Fibroblast of pulmonary artery (primary cell): Measurements from ENCODE around the gene SAMM50.

Experiments used
- DNase-seq: peaks from one replicate; pipeline ENCODE4 v3.0.0-alpha.2; 2010; ENCODE audit warnings: low read depth
- H3K4me3 ChIP-seq: replicated peaks from 2 replicates; pipeline ENCODE4 v1.5.1; 2011; ENCODE audit warnings: low read depth, mild to moderate bottlenecking, control low read depth, low read length, moderate library complexity
- TF ChIP-seq, protein P1 (sequence below): IDR thresholded peaks from 2 replicates; pipeline ENCODE4 v1.5.1; 2011; ENCODE audit warnings: mild to moderate bottlenecking, control low read depth, low read length, inconsistent platforms; ENCODE audit errors: missing control alignments

Gene SAMM50

DNA sequence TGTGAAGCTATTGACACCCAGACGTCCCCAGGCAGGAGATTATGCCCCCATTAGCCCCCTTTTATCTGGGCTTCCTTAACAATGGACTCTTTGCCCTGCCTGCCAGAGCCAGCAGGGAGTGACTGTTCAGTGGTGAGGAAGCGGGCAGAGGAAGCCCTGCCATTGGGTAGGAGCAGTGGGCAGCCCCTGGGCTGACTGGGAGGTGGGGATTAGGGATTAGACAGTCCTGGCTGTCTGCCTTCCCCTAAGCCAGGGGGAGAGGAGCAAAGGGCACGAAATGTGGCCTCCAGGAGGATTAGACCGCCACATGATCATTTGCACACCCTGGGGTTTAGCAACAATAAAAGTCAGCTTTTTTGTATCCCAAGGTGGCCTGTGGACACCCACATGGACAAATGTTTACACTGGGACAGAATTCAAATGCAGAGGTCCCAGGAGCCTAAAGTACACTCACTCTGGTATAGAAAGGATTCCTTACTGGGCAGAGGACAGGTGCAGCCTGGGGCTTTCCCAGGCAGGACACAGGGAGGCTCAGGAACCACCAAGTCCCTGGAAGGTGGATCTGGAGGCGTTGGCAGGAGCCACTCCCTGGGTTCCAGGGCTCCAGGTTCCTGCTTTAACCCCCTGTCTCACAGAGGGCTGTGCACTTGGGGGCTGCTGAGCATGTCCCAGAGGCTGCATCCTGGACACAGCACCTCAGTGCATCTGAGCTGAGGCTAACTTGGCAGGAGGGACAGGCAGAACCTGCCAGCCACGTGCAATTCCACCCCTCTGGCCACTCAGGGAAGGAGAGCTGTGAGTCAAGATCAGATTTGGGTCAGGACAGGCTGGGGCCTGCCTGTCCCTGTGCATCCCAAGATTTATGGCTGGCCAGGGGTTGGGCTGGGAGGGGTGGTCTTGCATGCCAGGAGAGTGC lies 29.6 kb upstream of the SAMM50 start:
- TF ChIP-seq, protein P1, sequence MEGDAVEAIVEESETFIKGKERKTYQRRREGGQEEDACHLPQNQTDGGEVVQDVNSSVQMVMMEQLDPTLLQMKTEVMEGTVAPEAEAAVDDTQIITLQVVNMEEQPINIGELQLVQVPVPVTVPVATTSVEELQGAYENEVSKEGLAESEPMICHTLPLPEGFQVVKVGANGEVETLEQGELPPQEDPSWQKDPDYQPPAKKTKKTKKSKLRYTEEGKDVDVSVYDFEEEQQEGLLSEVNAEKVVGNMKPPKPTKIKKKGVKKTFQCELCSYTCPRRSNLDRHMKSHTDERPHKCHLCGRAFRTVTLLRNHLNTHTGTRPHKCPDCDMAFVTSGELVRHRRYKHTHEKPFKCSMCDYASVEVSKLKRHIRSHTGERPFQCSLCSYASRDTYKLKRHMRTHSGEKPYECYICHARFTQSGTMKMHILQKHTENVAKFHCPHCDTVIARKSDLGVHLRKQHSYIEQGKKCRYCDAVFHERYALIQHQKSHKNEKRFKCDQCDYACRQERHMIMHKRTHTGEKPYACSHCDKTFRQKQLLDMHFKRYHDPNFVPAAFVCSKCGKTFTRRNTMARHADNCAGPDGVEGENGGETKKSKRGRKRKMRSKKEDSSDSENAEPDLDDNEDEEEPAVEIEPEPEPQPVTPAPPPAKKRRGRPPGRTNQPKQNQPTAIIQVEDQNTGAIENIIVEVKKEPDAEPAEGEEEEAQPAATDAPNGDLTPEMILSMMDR, result no peak
- peak; percentile 11 for DNase-seq
- peak overlapping the region; percentile 74 for H3K4me3 ChIP-seq

DNA sequence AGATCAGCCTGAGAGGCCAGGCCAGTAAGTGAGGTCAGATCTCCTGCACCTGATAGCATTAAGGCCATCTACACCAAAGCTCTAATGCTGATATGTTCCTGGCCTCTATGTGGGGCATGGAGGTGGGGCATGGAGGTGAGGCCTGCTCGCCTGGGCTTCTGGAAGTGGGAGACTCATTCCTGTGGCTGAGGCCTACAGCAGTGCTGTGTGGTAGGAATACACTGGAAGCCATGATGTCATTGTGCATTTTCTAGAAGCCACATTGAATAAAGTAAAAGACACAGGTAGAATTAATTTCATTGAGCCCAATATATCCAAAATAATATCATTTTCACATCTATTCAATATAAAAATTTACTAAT lies 28.9 kb upstream of the SAMM50 start:
- no peak for DNase-seq
- H3K4me3 ChIP-seq, result no peak overlapping the region
- TF ChIP-seq, protein P1, result no peak

DNA sequence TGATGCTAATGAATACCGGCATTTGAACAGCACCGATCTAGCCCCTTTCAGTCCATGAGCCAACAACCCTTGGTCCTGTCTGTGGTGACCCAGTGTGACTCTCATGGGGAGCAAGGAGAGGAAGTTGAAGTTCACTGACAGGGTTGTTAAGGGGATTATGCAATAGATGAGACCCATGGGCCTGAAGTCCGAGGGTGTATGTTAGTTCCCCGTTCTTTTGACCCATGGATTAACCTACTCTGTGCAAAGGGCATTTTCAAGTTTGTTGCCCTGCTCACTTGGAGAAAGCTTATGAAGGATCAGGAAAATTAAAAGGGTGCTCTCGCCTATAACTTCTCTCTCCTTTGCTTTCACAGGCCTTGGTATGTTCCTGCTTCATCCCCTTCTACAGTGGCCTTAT lies 26.8 kb upstream of the SAMM50 start:
- no peak for DNase-seq
- no peak overlapping the region for H3K4me3 ChIP-seq
- TF ChIP-seq, protein P1, result no peak

DNA sequence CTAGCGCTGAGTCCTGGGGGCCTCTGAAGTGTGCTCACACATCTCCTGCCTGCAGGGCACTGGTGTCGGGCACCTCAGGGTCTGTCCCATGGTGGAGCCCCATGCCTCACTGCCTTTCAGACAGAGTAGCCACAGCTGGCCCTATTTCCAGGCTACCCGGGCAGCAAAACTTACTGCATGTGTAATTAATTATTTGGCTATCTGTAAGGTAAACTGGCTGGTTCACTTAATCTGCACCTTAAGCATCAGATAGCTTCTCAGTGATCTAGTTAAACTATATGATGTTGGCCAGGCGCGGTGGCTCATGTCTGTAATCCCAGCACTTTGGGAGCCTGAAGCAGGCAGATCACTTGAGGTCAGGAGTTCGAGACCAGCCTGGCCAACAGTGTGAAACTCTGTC lies 26.3 kb upstream of the SAMM50 start:
- DNase-seq, result no peak
- no peak overlapping the region for H3K4me3 ChIP-seq
- TF ChIP-seq, protein P1, result no peak

DNA sequence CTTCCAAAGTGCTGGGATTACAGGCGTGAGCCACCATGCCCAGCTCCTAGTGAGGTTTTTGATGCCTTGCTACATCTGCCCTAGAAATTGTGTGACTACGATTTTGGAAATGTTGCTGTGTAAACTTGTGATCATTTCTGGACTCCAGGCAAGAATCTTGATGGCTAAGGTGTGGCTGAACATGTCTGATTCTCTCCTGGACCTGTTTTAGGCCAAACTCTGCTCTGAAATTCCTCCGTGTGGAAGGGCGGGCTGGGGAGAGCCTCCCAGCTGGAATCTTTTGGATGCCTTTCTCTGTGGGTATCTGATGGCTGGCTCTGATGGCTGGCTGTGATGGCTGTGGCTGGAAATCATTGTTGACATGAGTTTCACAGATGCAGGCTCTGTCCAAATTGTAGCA lies 23.5 kb upstream of the SAMM50 start:
- no peak overlapping the region for H3K4me3 ChIP-seq
- TF ChIP-seq, protein P1, result no peak
- DNase-seq, result no peak

DNA sequence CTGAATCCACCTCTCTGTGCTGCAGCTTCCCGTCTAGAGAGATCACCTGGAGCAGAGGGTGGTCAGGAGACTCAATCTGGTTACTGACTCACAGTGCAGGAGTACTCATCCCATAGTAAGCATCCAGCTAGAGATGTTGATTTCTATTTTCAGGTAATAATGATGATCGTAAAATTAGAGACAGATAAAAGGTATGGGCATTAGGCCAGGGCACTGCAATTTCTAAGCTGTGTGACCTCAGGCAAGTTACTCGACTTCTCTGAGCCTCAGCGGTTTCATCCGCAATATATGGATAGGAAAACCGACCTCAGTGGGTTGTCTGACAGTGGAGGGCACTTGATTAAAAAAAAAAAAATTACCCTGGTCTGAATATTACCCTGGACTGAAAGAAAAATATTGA lies 13.8 kb upstream of the SAMM50 start:
- H3K4me3 ChIP-seq, result no peak overlapping the region
- DNase-seq, result no peak
- TF ChIP-seq, protein P1, result no peak
